ENCODE data around the gene ICAM1. TPM values are rescaled to one million over a fixed set of nuclear protein-coding genes. Genes with fewer than 3 reads are reported as not detected.

The ICAM1 gene
- total RNA-seq, 1 experiment from 2014 or later = 2.3 TPM

DNA sequence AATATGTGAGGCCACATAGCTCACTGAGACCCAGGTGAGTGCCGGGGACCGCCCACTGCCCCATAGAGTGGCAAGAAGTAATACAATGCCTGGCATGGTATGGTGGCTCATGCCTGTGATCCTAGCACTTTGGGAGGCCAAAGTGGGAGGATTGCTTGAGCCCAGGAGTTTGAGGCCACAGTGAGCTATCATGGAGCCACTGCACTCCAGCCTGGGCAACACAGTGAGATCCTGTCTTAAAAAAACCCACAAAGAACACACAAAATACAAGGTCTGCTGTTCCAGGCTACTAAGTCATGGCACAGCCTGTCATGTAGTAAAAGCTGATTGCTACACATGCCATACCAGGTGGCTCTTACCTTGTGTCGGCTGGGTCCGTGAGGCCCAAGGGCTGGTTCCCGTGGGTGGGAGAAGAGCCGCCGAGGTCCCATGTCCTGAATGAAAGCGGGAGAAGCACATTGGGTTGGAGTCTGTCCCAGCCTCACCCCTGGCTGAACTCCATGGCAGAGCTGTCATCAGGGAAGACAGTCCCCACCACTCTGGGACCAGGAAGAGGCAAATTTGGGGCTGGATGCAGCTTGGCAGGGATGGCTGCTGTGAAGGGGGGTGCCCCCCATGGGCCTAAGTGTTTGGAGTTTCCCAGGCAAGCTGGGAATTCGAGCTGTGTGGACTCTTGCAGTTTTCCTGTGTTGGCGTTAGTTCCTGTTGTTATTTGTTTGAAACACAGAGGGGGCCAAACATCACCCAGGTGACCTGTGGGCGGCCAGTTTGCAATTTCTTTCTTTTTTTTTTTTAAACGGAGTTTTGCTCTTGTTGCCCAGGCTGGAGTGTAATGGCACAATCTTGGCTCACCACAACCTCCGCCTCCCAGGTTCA, 48.1 kb downstream of the ICAM1 start:
- TF ChIP-seq, protein P1, sequence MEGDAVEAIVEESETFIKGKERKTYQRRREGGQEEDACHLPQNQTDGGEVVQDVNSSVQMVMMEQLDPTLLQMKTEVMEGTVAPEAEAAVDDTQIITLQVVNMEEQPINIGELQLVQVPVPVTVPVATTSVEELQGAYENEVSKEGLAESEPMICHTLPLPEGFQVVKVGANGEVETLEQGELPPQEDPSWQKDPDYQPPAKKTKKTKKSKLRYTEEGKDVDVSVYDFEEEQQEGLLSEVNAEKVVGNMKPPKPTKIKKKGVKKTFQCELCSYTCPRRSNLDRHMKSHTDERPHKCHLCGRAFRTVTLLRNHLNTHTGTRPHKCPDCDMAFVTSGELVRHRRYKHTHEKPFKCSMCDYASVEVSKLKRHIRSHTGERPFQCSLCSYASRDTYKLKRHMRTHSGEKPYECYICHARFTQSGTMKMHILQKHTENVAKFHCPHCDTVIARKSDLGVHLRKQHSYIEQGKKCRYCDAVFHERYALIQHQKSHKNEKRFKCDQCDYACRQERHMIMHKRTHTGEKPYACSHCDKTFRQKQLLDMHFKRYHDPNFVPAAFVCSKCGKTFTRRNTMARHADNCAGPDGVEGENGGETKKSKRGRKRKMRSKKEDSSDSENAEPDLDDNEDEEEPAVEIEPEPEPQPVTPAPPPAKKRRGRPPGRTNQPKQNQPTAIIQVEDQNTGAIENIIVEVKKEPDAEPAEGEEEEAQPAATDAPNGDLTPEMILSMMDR (conservative IDR thresholded peaks at IDR 0.05) = no peak
- WGBS (ENCODE audit: extremely low coverage, insufficient read length, low lambda C conversion rate) = no CpG with 5 or more reads among the region's 13 CpGs
- Histone ChIP-seq H3K27me3 (ENCODE audit: insufficient read depth, low read length) (no peaks in the 10 kb centered on the region), H3K14ac (ENCODE audit: insufficient read depth, low read length) (no peak overlapping the region), H3K9me3 (ENCODE audit: control insufficient read depth, low read depth, low read length) (no peaks in the 10 kb centered on the region), H4K20me1 (ENCODE audit: control insufficient read depth, insufficient read depth, insufficient read length) (no peaks in the 10 kb centered on the region), H2BK5ac (ENCODE audit: insufficient read length, low read length) (no peak overlapping the region), H3T11ph (ENCODE audit: low read length) (no peak overlapping the region), H3K18ac (ENCODE audit: insufficient read length, low read depth, low read length) (no peak overlapping the region), H3K23me2 (ENCODE audit: insufficient read length, low read depth, low read length, poor library complexity, severe bottlenecking) (peaks cover 3% of the 10 kb centered on the region), H2BK120ac (ENCODE audit: low read depth, low read length, poor library complexity, severe bottlenecking) (no peak overlapping the region), H2BK15ac (ENCODE audit: low read depth, low read length) (no peak overlapping the region), H4K91ac (ENCODE audit: insufficient read length, low read depth, low read length) (no peak overlapping the region), H3K27ac (ENCODE audit: insufficient read length, low read depth, low read length) (no peak overlapping the region), H3K56ac (ENCODE audit: insufficient read length, low read depth, low read length) (no peak overlapping the region), H3K79me1 (ENCODE audit: insufficient read depth, low read depth, low read length, poor library complexity, severe bottlenecking) (no peaks in the 10 kb centered on the region), H4K5ac (ENCODE audit: insufficient read length, low read depth, low read length) (no peak overlapping the region), H3K4me1 (ENCODE audit: insufficient read depth, low read length) (no peaks in the 10 kb centered on the region), H3K4ac (ENCODE audit: low read depth, low read length) (no peak overlapping the region), H3K79me2 (ENCODE audit: insufficient read depth, low read length) (no peaks in the 10 kb centered on the region), H3K23ac (ENCODE audit: insufficient read length, low read depth, low read length) (no peak overlapping the region), H3K9ac (ENCODE audit: extremely low read depth, insufficient read length, low read length) (no peak overlapping the region), H2AK5ac (ENCODE audit: insufficient read length, low read length) (no peak overlapping the region), H2BK12ac (ENCODE audit: insufficient read length, low read depth, low read length) (no peak overlapping the region), H2AFZ (ENCODE audit: low read length) (no peak overlapping the region), H3K4me2 (ENCODE audit: insufficient read depth, insufficient read length, low read length) (no peak overlapping the region), H4K8ac (replicated peaks; ENCODE audit: insufficient read length, low read depth, low read length) (no peak overlapping the region), H2BK20ac (ENCODE audit: low read depth, low read length, poor library complexity, severe bottlenecking) (no peak overlapping the region)
- Mint-ChIP-seq H3K9me3 (no peaks in the 10 kb centered on the region; a peak in 1 of 5 replicates), H3K4me1 (peaks cover 11 to 14% of the 10 kb centered on the region in 2 experiments), H3K27me3 (ENCODE audit: low read depth) (peaks cover 2% of the 10 kb centered on the region), H3K27ac (no peak overlapping the region), H3K36me3 (ENCODE audit: insufficient read depth in 1 of 3, low read depth in 3 of 3) (peaks cover 19 to 58% (median 41%) of the 10 kb centered on the region in 3 experiments), H3K4me3 (no peak overlapping the region)
- DNase-seq = no peak
